GM12891 (cell line): Measurements from ENCODE around the gene CCDC12.

Experiments used
- POLR2A ChIP-seq: IDR thresholded peaks from 2 replicates; pipeline ENCODE4 v1.6.1; 2011; ENCODE audit warnings: low read depth, low read length, control low read depth
- POLR2AphosphoS5 ChIP-seq: IDR thresholded peaks from 2 replicates; pipeline ENCODE4 v1.6.1; 2011; ENCODE audit warnings: low read depth, low read length, control low read depth

DNA sequence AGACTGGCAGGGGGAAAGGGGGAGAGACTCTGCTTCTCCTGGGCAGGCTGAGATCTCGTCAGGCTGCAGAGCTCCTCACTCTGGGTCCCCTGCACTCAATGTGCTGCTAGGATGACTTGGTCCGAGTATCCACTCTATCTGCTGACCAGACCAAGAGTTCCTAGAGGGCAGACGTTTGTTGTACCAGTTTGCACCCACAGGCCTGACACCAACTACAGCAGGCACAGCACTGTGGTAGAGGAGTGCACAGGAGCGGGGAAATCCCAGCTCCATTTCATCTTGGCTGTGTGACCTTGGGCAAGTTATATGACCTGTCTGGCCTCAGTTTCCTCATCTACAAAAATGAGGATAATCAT lies 29.0 kb downstream of the CCDC12 start:
- TF ChIP-seq POLR2A (no peak), POLR2AphosphoS5 (no peak)
